H1 (cell line): ENCODE measurements around the gene MRAP2. TPM values are rescaled to one million over a fixed set of nuclear protein-coding genes. Genes with fewer than 3 reads are reported as not detected.

ENCODE experiments used
- CBX8 ChIP-seq: fragments of 300-800, 300-1000 bp; sonication (generic); IDR thresholded peaks from 2 replicates; pipeline ENCODE4 v1.7.1; 2016; ENCODE audit warnings: low read depth, low read length, borderline replicate concordance
- GABPA ChIP-seq: IDR thresholded peaks from 2 replicates; pipeline ENCODE4 v1.6.1; 2011; ENCODE audit warnings: mild to moderate bottlenecking, low read length, moderate library complexity, borderline replicate concordance; ENCODE audit not compliant: insufficient read depth
- HDAC2 ChIP-seq, 2 experiments: fragments of 300-600 bp in 1 of 2; sonication (generic) in 1 of 2; IDR thresholded peaks; 2 replicates each; pipeline ENCODE4 v1.6.1; 2011 to 2012; ENCODE audit warnings: low read depth in 2 of 2, low read length in 2 of 2, mild to moderate bottlenecking in 2 of 2, moderate library complexity in 2 of 2, borderline replicate concordance in 1 of 2, inconsistent platforms in 1 of 2
- POLR2AphosphoS5 ChIP-seq: IDR thresholded peaks from 2 replicates; pipeline ENCODE4 v1.6.1; 2011; ENCODE audit warnings: low read depth, low read length
- SUZ12 ChIP-seq: fragments of 200-600 bp; sonication (generic); IDR thresholded peaks from 2 replicates; pipeline ENCODE4 v1.6.1; 2012; ENCODE audit warnings: mild to moderate bottlenecking, inconsistent platforms, low read length, moderate library complexity, mixed read lengths
- TBP ChIP-seq: IDR thresholded peaks from 2 replicates; pipeline ENCODE4 v1.6.1; 2011; ENCODE audit warnings: low read depth, low read length, improper control_type of control experiment
- TCF12 ChIP-seq: IDR thresholded peaks from 2 replicates; pipeline ENCODE4 v1.6.1; 2011; ENCODE audit warnings: low read depth, mild to moderate bottlenecking, low read length
- polyA plus RNA-seq, 7 experiments: library from polyadenylated mRNA; depleted of rRNA in 3 of 7; stranded (reverse) in 5 of 7; unstranded in 2 of 7; fragments of >200 nt in 5 of 7; fragments of 200-250 nt in 2 of 7; gene quantifications; 1 replicate in 5 of 7; 2 replicates in 1 of 7; 4 replicates in 1 of 7; pipeline versions ENCODE4 v1.2.1 to v1.2.3, GENCODE V29; 2011 to 2013; ENCODE audit warnings: missing spikeins in 2 of 7, mixed read lengths in 2 of 7
- total RNA-seq: library from RNA; stranded (reverse); fragmentation: NEBNext Ultra II Directional; extraction: Animal tissue kit (Norgen Biotek cat#: 25700); gene quantifications from 2 replicates; pipeline ENCODE4 v1.2.1, GENCODE V29; 2021
- TF ChIP-seq, protein P1 (sequence below): IDR thresholded peaks from 2 replicates; pipeline ENCODE4 v1.6.1; 2011; ENCODE audit warnings: low read depth, mild to moderate bottlenecking, low read length; ENCODE audit not compliant: insufficient read depth

The MRAP2 gene
- total and polyA plus RNA-seq, 2 of the 8 experiments (the other 6 are each of a cell fraction or from before 2014, with no cell fraction given) = 5.0 to 11.0 TPM

DNA sequence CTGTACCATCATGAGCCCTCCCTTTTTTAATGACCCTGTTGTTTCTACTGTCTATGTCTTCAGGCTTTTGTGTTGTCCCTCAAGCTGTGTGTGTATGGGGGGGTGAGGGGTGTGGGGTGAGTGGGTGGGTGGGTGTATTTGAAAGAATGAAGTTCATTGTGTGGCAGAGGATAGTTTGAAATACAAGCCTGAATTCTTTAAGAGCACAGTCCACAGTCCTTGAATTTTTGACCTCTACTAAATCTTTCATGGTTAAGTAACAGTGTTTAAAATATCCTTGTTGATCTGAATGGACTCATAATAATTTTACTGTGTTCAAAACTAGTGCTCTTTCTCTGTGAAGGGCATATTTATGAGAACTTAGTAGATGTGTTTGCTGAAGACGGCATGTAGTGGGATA, 10.0 kb downstream of the MRAP2 start (continued):
- TF ChIP-seq, protein P1, sequence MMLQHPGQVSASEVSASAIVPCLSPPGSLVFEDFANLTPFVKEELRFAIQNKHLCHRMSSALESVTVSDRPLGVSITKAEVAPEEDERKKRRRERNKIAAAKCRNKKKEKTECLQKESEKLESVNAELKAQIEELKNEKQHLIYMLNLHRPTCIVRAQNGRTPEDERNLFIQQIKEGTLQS = no peak
- no peak for TF ChIP-seq CBX8
- TF ChIP-seq GABPA = no peak
- no peak for TF ChIP-seq HDAC2 (IDR thresholded peaks at IDR 0.05; ENCODE audit: borderline replicate concordance in 1 of 2, low read depth in 2 of 2, low read length in 2 of 2)
- no peak for TF ChIP-seq TBP
- no peak for TF ChIP-seq POLR2AphosphoS5
- TF ChIP-seq SUZ12 = no peak
- TF ChIP-seq TCF12 = no peak
